ENCODE measurements around the gene PERM1.

Gene PERM1

DNA sequence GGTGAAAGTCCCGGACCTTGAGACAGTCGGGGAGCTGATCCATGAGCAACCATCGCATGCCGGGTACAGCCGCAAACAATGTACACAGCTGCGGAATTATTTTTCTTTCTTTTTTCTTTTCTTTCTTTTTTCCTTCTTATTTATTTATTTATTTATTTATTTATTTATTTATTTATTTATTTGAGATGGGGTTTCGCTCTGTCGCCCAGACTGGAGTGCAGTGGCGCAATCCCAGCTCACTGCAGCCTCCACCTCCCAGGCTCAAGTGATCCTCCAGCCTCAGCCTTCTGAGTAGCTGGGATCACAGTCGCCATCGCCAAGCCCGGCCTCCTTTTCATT is 2.6 kb upstream of the PERM1 start:
- H3K27me3 ChIP-seq (ENCODE audit: control insufficient read depth in 3 of 3, insufficient read depth in 3 of 3, low read depth in 1 of 3, low read length in 3 of 3): peaks cover 0 to 48% (median 4%) of the 10 kb centered on the region in 3 experiments

DNA sequence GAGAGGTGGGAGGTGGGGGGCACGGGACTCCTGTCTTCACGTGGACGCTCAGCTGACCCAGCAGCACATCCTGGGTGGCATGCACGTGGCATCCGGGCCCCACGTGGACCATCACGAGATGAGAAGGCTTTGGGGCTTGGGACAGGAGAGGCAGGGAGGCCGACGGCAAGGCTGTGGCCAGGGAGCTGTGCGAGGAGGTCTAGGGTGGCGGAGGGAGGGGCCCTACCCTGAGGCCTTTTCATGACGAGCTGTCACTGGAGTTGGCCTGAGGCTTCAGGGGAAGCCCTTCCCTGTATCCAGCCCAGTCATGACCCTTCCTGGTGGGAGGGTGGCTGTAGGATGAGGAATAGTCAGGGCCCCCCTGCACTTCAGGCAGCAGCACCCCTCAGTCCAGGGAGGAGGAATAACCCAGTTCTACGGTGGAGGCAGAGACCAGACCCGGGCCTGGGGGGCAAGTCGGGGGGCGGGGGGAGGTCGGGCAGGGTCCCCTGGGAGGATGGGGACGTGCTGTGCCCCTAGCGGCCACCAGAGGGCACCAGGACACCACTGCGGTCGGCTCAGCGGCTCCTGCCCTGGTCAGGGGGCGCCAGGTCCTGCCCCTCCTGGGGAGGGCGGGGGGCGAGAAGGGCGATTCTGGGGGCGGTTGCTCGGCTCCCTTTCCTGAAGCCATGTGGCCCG is 2.0 kb upstream of the PERM1 start:
- no peak overlapping the region for H3K14ac ChIP-seq (ENCODE audit: low read length)
- H2BK120ac ChIP-seq (ENCODE audit: low read depth, low read length): no peak overlapping the region
- no peak for DNase-seq (ENCODE audit: low spot score)
- peak overlapping the region; percentile 81 for H3K9ac ChIP-seq (ENCODE audit: low read depth, low read length, poor library complexity)
- no CpG with 5 or more reads among the region's 29 CpGs for WGBS, 2 donors (ENCODE audit: extremely low coverage in 2 of 2, insufficient read length in 2 of 2, insufficient replicate concordance in 1 of 2)
- H3K18ac ChIP-seq (ENCODE audit: low read length): peak overlapping the region; percentile 85
- no peak overlapping the region for H4K8ac ChIP-seq (ENCODE audit: low read depth, low read length)
- H2AFZ ChIP-seq (ENCODE audit: low read length): peak overlapping the region; percentile 84
- H2BK5ac ChIP-seq (ENCODE audit: low read length): peak overlapping the region; percentile 93
- no peak overlapping the region for H3K27ac ChIP-seq (replicated peaks; ENCODE audit: low read length)
- H3K23ac ChIP-seq (ENCODE audit: low read depth, low read length, poor library complexity): peak overlapping the region; percentile 96
- H2BK15ac ChIP-seq (ENCODE audit: low read length): peak overlapping the region; percentile 21
- H3K4me3 ChIP-seq (ENCODE audit: low read length in 2 of 2): no peak overlapping the region
- no peak overlapping the region for H3K4me2 ChIP-seq (ENCODE audit: insufficient read depth, low read length, poor library complexity, severe bottlenecking)
- H3K27me3 ChIP-seq (ENCODE audit: control insufficient read depth in 3 of 3, insufficient read depth in 3 of 3, low read depth in 1 of 3, low read length in 3 of 3): peaks cover 0 to 51% (median 4%) of the 10 kb centered on the region in 3 experiments
- H3K36me3 ChIP-seq (replicated peaks in 1 of 2; ENCODE audit: control insufficient read depth in 2 of 2, insufficient read depth in 2 of 2, low read length in 2 of 2): no peaks in the 10 kb centered on the region
- peaks cover 0 to 4% of the 10 kb centered on the region in 2 donors for H3K9me3 ChIP-seq (replicated peaks in 1 of 2; ENCODE audit: control insufficient read depth in 2 of 2, insufficient read depth in 1 of 2, low read depth in 1 of 2, low read length in 2 of 2)
- no peak overlapping the region for H4K91ac ChIP-seq (ENCODE audit: low read depth, low read length, poor library complexity)
- no peaks in the 10 kb centered on the region for H3K4me1 ChIP-seq (ENCODE audit: control insufficient read depth in 2 of 2, insufficient read depth in 1 of 2, low read depth in 1 of 2, low read length in 2 of 2)
- H2AK5ac ChIP-seq (ENCODE audit: low read depth, low read length): peak overlapping the region; percentile 82
- H3K79me1 ChIP-seq (ENCODE audit: low read depth, low read length): no peaks in the 10 kb centered on the region
- H2BK12ac ChIP-seq (ENCODE audit: low read length): peak overlapping the region; percentile 41
- H3K4ac ChIP-seq (ENCODE audit: low read length): no peak overlapping the region

More for the DNA sequence above, 2.6 kb upstream of the PERM1 start:
- peak overlapping the region; percentile 85 for H3K18ac ChIP-seq (ENCODE audit: low read length)
- H3K9ac ChIP-seq (ENCODE audit: low read depth, low read length, poor library complexity): no peak overlapping the region
- no peak overlapping the region for H3K4me2 ChIP-seq (ENCODE audit: insufficient read depth, low read length, poor library complexity, severe bottlenecking)
- no peak overlapping the region for H4K8ac ChIP-seq (ENCODE audit: low read depth, low read length)
- H3K36me3 ChIP-seq (replicated peaks in 1 of 2; ENCODE audit: control insufficient read depth in 2 of 2, insufficient read depth in 2 of 2, low read length in 2 of 2): no peaks in the 10 kb centered on the region
- H2BK15ac ChIP-seq (ENCODE audit: low read length): peak overlapping the region; percentile 9
- H2AK5ac ChIP-seq (ENCODE audit: low read depth, low read length): no peak overlapping the region
- H3K9me3 ChIP-seq (replicated peaks in 1 of 2; ENCODE audit: control insufficient read depth in 2 of 2, insufficient read depth in 1 of 2, low read depth in 1 of 2, low read length in 2 of 2): peaks cover 0 to 4% of the 10 kb centered on the region in 2 donors
- H3K79me1 ChIP-seq (ENCODE audit: low read depth, low read length): no peaks in the 10 kb centered on the region
- H3K27ac ChIP-seq (replicated peaks; ENCODE audit: low read length): no peak overlapping the region
- peak overlapping the region; percentile 84 for H2AFZ ChIP-seq (ENCODE audit: low read length)
- H2BK120ac ChIP-seq (ENCODE audit: low read depth, low read length): no peak overlapping the region
- H3K4me1 ChIP-seq (ENCODE audit: control insufficient read depth in 2 of 2, insufficient read depth in 1 of 2, low read depth in 1 of 2, low read length in 2 of 2): no peaks in the 10 kb centered on the region
- H3K4me3 ChIP-seq (ENCODE audit: low read length in 2 of 2): no peak overlapping the region
- no peak for DNase-seq (ENCODE audit: low spot score)
- WGBS, 2 donors (ENCODE audit: extremely low coverage in 2 of 2, insufficient read length in 2 of 2, insufficient replicate concordance in 1 of 2): no CpG with 5 or more reads among the region's 12 CpGs
- no peak overlapping the region for H2BK12ac ChIP-seq (ENCODE audit: low read length)
- no peak overlapping the region for H2BK5ac ChIP-seq (ENCODE audit: low read length)
- H3K23ac ChIP-seq (ENCODE audit: low read depth, low read length, poor library complexity): no peak overlapping the region
- no peak overlapping the region for H4K91ac ChIP-seq (ENCODE audit: low read depth, low read length, poor library complexity)
- no peak overlapping the region for H3K14ac ChIP-seq (ENCODE audit: low read length)
- H3K4ac ChIP-seq (ENCODE audit: low read length): no peak overlapping the region

DNA sequence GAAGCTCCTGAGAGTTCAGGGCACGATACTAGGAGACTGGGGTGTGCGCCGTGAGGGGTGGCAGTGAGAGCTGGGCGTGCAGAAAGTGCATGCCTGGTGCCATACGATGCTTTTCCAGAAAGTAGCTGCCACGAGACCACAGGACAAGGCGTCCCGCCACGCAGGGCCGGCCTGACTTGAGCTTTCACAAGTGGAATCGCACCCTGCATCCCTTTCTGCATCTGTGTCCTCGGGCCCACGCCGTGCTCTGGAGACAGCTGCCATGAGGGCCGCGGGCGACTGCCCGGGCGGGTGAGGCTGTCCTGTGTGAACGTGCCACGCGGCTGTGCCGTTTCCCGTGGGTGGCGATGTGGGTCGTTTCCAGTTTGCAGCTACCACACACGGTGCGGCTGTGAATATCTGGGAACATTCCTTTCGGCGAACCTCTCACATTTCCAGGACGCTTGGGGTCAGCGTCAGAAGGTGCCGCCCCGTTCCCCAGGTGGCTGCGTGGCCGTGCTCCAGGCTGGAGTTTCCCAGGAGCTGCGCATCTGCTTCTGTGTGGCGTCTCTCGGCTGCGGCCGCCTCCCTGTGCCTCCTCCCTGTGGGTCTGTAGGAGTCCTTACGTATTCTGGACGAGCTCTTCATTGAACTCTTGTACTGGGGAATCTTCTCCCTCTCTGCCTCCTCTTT is 1.0 kb upstream of the PERM1 start:
- peaks cover 0 to 51% (median 4%) of the 10 kb centered on the region in 3 experiments for H3K27me3 ChIP-seq (ENCODE audit: control insufficient read depth in 3 of 3, insufficient read depth in 3 of 3, low read depth in 1 of 3, low read length in 3 of 3)
- H3K23ac ChIP-seq (ENCODE audit: low read depth, low read length, poor library complexity): peak overlapping the region; percentile 67
- H3K36me3 ChIP-seq (replicated peaks in 1 of 2; ENCODE audit: control insufficient read depth in 2 of 2, insufficient read depth in 2 of 2, low read length in 2 of 2): no peaks in the 10 kb centered on the region
- no peaks in the 10 kb centered on the region for H3K79me1 ChIP-seq (ENCODE audit: low read depth, low read length)
- no peaks in the 10 kb centered on the region for H3K4me1 ChIP-seq (ENCODE audit: control insufficient read depth in 2 of 2, insufficient read depth in 1 of 2, low read depth in 1 of 2, low read length in 2 of 2)
- no peak overlapping the region for H4K91ac ChIP-seq (ENCODE audit: low read depth, low read length, poor library complexity)
- H4K8ac ChIP-seq (ENCODE audit: low read depth, low read length): no peak overlapping the region
- H2BK15ac ChIP-seq (ENCODE audit: low read length): peak overlapping the region; percentile 89
- H2AFZ ChIP-seq (ENCODE audit: low read length): no peak overlapping the region
- H3K18ac ChIP-seq (ENCODE audit: low read length): peak overlapping the region; percentile 31
- H2AK5ac ChIP-seq (ENCODE audit: low read depth, low read length): peak overlapping the region; percentile 40
- H3K14ac ChIP-seq (ENCODE audit: low read length): no peak overlapping the region
- peak overlapping the region; percentile 94 for H2BK5ac ChIP-seq (ENCODE audit: low read length)
- no peak overlapping the region for H3K27ac ChIP-seq (replicated peaks; ENCODE audit: low read length)
- no peak for DNase-seq (ENCODE audit: low spot score)
- no peak overlapping the region for H3K9ac ChIP-seq (ENCODE audit: low read depth, low read length, poor library complexity)
- no peak overlapping the region for H2BK120ac ChIP-seq (ENCODE audit: low read depth, low read length)
- H2BK12ac ChIP-seq (ENCODE audit: low read length): peak overlapping the region; percentile 58
- no peaks in the 10 kb centered on the region for H3K9me3 ChIP-seq (replicated peaks in 1 of 2; ENCODE audit: control insufficient read depth in 2 of 2, insufficient read depth in 1 of 2, low read depth in 1 of 2, low read length in 2 of 2)
- H3K4me3 ChIP-seq (ENCODE audit: low read length in 2 of 2): no peak overlapping the region
- H3K4me2 ChIP-seq (ENCODE audit: insufficient read depth, low read length, poor library complexity, severe bottlenecking): no peak overlapping the region
- H3K4ac ChIP-seq (ENCODE audit: low read length): no peak overlapping the region
- WGBS, 2 donors (ENCODE audit: extremely low coverage in 2 of 2, insufficient read length in 2 of 2, insufficient replicate concordance in 1 of 2): no CpG with 5 or more reads among the region's 43 CpGs

DNA sequence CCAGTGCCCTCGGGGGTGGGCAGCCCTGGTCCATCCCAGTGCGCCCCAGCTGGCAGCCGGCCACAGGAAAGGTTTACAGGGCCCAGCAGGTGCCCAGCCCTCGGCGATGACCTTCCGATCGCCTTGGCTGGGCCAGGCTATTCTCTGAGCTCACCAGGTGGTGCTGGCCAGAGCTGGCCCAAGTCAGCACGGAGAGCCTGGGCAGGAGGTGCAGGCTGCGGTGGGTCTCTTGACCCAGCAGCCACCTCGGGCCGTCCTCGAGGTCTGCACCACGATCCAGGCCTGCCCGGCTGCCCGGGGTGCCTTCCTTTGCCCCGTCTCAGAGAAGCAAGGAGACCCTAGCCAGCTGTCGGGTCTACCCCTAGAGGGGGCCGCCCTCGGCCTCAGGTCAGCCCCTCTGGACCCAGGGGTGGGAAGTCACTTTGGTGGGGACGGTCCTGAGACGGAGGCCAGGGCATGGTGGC is 370 bp downstream of the PERM1 start:
- Histone ChIP-seq H3K9ac (ENCODE audit: low read depth, low read length, poor library complexity) (no peak overlapping the region), H2BK120ac (ENCODE audit: low read depth, low read length) (no peak overlapping the region), H3K4me1 (ENCODE audit: control insufficient read depth in 2 of 2, insufficient read depth in 1 of 2, low read depth in 1 of 2, low read length in 2 of 2) (no peaks in the 10 kb centered on the region), H3K27ac (replicated peaks; ENCODE audit: low read length) (no peak overlapping the region), H3K27me3 (ENCODE audit: control insufficient read depth in 3 of 3, insufficient read depth in 3 of 3, low read depth in 1 of 3, low read length in 3 of 3) (peaks cover 0 to 51% (median 4%) of the 10 kb centered on the region in 3 experiments), H3K23ac (ENCODE audit: low read depth, low read length, poor library complexity) (peak overlapping the region; percentile 43), H2AK5ac (ENCODE audit: low read depth, low read length) (peak overlapping the region; percentile 52), H4K91ac (ENCODE audit: low read depth, low read length, poor library complexity) (no peak overlapping the region), H3K9me3 (replicated peaks in 1 of 2; ENCODE audit: control insufficient read depth in 2 of 2, insufficient read depth in 1 of 2, low read depth in 1 of 2, low read length in 2 of 2) (no peaks in the 10 kb centered on the region), H3K36me3 (replicated peaks in 1 of 2; ENCODE audit: control insufficient read depth in 2 of 2, insufficient read depth in 2 of 2, low read length in 2 of 2) (no peaks in the 10 kb centered on the region), H4K8ac (ENCODE audit: low read depth, low read length) (no peak overlapping the region), H2BK5ac (ENCODE audit: low read length) (peak overlapping the region; percentile 24), H2AFZ (ENCODE audit: low read length) (no peak overlapping the region), H3K4ac (ENCODE audit: low read length) (no peak overlapping the region), H2BK15ac (ENCODE audit: low read length) (peak overlapping the region; percentile 37), H3K18ac (ENCODE audit: low read length) (peak overlapping the region; percentile 48), H3K14ac (ENCODE audit: low read length) (no peak overlapping the region), H3K4me3 (ENCODE audit: low read length in 2 of 2) (no peak overlapping the region), H2BK12ac (ENCODE audit: low read length) (peak overlapping the region; percentile 58), H3K79me1 (ENCODE audit: low read depth, low read length) (no peaks in the 10 kb centered on the region), H3K4me2 (ENCODE audit: insufficient read depth, low read length, poor library complexity, severe bottlenecking) (no peak overlapping the region)
- no CpG with 5 or more reads among the region's 21 CpGs for WGBS, 2 donors (ENCODE audit: extremely low coverage in 2 of 2, insufficient read length in 2 of 2, insufficient replicate concordance in 1 of 2)
- no peak for DNase-seq (ENCODE audit: low spot score)
